SJCRH30 (cell line): ENCODE results near the gene SCUBE1. TPM values are rescaled to one million over a fixed set of nuclear protein-coding genes. Genes with fewer than 3 reads are reported as not detected.
A peak's percentile ranks its signal among the peaks of the same experiment; 100 is the strongest.

Source experiments
- DNase-seq, 2 experiments: peaks; one replicate each; pipeline ENCODE4 v3.0.0-alpha.2; 2015 to 2020
- H3K27ac ChIP-seq: fragments of 250-450 bp; sonication (Bioruptor Pico); 2 replicates; pipeline ENCODE4 v1.5.1; 2020; ENCODE audit warnings: mild to moderate bottlenecking, moderate library complexity
- H3K27me3 ChIP-seq: fragments of 250-450 bp; sonication (Bioruptor Pico); 2 replicates; pipeline ENCODE4 v1.5.1; 2020; ENCODE audit warnings: mild to moderate bottlenecking, moderate library complexity
- H3K36me3 ChIP-seq: fragments of 250-450 bp; sonication (Bioruptor Pico); 2 replicates; pipeline ENCODE4 v1.5.1; 2020; ENCODE audit warnings: mild to moderate bottlenecking, moderate library complexity
- H3K4me1 ChIP-seq: fragments of 250-450 bp; sonication (Bioruptor Pico); 2 replicates; pipeline ENCODE4 v1.5.1; 2020; ENCODE audit warnings: mild to moderate bottlenecking, moderate library complexity
- H3K4me3 ChIP-seq: fragments of 250-450 bp; sonication (Bioruptor Pico); 2 replicates; pipeline ENCODE4 v1.5.1; 2020; ENCODE audit warnings: mild to moderate bottlenecking, moderate library complexity
- H3K9me3 ChIP-seq: fragments of 250-450 bp; sonication (Bioruptor Pico); replicated peaks from 2 replicates; pipeline ENCODE4 v1.5.1; 2020; ENCODE audit warnings: mild to moderate bottlenecking, moderate library complexity
- total RNA-seq: library from RNA; depleted of rRNA; stranded (reverse); fragments of >200 nt; shearing (Covaris generic); gene quantifications from 2 replicates; pipeline ENCODE4 v1.2.3, GENCODE V29; 2014

Gene SCUBE1
- total RNA-seq, 1 experiment from 2014 or later: 13.7 TPM

DNA sequence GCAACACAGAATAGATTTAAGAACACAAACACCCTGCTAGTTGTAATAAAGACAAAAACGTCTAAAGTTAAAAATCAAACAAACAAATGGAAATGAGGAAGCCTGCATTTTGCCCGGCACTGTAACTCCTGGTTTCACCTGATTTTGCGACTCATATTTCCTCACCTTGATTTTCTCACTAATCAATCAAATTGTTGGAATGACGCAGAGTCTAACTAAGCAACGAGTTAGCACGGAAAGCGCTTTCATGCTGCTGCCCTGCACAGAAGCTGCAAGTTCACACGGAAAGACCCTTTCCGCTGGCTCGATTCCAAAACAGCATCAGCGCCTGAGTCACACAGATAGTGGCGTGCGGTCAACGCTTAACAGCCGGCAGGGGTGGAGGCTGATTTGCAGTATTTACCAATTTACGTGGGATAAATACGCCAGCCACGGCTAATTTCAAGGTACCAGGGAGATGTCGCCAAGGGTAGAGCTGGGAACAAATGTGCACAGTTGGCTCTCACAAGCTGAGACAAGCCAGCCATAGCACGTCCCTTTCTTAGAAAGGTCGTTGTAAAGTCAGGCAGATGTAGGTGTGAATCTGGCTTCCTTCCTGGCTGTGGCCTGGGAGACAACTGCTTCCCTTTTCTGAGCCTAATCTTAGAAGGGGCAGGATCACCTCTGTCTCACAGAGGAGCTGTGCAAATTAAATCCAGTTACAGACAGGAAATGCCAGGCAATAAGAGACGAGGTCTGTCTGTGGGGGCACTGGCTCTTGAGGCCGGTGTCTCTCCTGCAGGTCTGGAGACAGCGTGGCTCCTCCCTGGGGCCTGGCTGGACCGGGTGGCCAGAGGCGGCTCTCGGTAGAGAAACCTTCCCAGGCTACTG lies 79.3 kb downstream of the SCUBE1 start:
- H3K36me3 ChIP-seq: no peaks in the 10 kb centered on the region
- peak; percentile 96 to 98 for DNase-seq
- H3K27ac ChIP-seq: peak overlapping the region; percentile 94
- no peaks in the 10 kb centered on the region for H3K27me3 ChIP-seq
- H3K4me3 ChIP-seq: peak overlapping the region; percentile 28
- peaks cover 55% of the 10 kb centered on the region for H3K4me1 ChIP-seq
- no peaks in the 10 kb centered on the region for H3K9me3 ChIP-seq

DNA sequence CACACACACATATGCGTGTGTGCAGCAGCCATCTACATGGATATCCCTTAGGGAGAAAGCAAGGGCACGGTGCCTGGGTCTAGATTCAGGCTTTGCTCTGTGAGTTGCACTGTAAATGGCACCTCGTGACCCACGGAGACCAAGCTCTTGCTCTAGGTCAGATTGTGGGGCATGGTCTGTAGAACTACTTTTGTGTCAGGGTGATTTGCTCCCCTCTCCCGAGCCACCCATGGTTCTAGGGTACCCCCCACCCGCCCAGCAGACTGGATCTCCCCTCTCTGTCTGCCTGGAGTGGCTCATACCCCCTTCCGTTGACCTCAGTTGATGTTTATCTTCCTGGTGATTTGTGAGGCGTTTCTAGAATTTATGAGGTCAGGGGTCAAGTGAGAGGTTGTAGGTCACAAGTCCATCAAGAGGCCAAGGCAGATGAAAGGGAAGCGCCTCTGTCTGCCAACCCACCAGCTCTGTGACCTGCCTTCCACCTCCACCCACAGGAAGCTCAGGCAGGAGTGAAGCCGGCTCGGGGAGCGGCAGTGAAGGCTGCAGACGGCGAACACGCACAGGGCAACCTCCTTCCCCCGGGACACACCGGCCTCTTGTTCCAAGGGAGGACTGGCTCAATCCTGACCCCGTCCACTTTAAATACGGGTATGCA lies 80.1 kb downstream of the SCUBE1 start:
- Histone ChIP-seq H3K36me3 (no peaks in the 10 kb centered on the region), H3K4me1 (peaks cover 63% of the 10 kb centered on the region), H3K9me3 (no peaks in the 10 kb centered on the region), H3K4me3 (peak overlapping the region; percentile 28), H3K27me3 (no peaks in the 10 kb centered on the region), H3K27ac (peak overlapping the region; percentile 94)
- DNase-seq: peak; percentile 63 to 65

DNA sequence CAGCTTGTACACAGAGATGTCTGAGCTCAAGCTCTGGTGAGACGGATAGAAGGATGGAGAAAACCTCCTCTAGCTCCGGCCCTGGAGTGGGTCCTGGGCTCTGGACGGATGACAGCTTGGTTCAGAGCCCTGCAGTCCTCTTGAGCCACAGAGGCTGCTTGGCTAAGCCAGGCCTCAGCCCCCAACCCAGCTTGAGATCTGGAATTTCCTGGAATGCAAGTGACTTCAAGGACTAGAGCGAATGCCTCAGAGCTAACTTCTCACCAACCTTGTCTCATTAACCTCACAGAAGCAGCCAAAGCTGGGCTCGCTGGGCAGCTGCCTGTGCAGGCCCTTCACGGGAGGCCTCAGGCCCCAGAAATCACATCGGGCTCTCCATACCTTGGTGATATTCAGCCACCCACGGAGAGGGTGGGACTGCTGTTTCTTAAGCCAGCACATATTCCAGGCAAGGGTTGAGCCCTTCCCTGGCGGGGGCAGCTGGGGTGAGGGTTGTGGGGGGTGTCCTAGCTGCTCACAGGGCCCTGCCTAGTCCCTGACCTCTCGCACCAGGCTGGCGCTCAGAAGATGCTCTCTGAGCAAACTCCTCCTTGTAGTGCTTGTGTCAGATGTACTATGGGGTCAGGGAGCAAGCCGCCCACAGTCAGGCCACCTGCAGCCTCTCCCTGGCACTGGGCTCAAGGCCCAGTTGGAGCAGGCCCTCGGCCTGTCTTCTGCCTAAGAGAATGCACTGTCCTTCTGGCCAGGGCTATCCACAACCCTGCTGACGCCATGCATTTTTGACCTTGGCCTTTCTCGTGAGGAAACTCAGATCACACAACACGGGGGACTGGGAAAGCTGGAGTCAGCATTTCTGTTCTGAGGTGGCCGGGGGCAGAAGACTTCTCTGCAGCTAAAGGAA lies 82.6 kb downstream of the SCUBE1 start:
- peak; percentile 39 to 47 for DNase-seq
- H3K36me3 ChIP-seq: no peaks in the 10 kb centered on the region
- no peak overlapping the region for H3K4me3 ChIP-seq
- H3K27ac ChIP-seq: no peak overlapping the region; the same call in 1 of the 2 replicates
- peaks cover 65% of the 10 kb centered on the region for H3K4me1 ChIP-seq
- no peaks in the 10 kb centered on the region for H3K9me3 ChIP-seq
- no peaks in the 10 kb centered on the region for H3K27me3 ChIP-seq

DNA sequence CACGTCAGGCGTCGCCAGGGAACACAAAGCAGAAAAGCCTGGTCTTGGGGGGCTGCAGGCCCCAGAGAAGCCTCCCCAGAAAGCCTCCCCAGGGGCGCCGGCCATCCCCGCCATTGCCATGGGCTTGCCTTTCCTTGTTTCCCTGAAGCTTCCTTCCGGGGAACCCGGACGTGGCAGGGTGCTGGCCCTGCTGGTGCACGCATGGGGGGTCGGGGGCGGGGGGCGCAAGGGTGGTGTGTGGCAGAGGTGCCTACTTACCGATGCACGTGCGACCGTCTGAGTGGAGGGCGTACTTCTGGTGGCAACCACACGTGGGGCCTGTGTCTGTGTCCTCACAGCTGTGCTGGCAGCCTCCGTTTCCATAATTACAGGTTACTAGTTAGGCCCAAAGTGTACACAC lies 85.2 kb downstream of the SCUBE1 start:
- H3K27me3 ChIP-seq: no peaks in the 10 kb centered on the region
- H3K27ac ChIP-seq: peak overlapping the region; percentile 72
- H3K4me3 ChIP-seq: no peak overlapping the region
- no peaks in the 10 kb centered on the region for H3K9me3 ChIP-seq
- no peaks in the 10 kb centered on the region for H3K36me3 ChIP-seq
- no peak for DNase-seq
- H3K4me1 ChIP-seq: peaks cover 41% of the 10 kb centered on the region

DNA sequence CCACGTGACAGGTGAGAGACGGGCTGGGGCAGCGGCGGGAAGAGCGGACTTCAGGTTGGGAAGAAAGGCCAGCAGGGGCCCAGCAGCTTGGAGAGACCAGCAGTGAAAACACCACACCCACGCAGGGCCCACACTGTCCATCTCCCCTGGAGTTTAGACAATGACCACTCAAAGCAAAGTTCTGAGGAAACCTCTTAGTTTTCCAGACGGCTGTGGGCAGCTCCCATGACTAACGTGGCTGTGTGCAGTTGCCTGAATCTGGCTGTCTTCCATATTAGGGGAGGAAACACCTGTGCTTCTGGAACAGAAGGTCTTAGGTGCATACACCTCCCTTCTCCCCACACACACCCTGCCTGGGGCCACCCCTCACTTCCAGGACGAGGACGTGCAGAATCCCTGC lies 85.6 kb downstream of the SCUBE1 start:
- H3K4me3 ChIP-seq: no peak overlapping the region
- H3K36me3 ChIP-seq: no peaks in the 10 kb centered on the region
- DNase-seq: peak; percentile 58 to 73
- H3K4me1 ChIP-seq: peaks cover 38% of the 10 kb centered on the region
- peak overlapping the region; percentile 72 for H3K27ac ChIP-seq
- no peaks in the 10 kb centered on the region for H3K9me3 ChIP-seq
- no peaks in the 10 kb centered on the region for H3K27me3 ChIP-seq

DNA sequence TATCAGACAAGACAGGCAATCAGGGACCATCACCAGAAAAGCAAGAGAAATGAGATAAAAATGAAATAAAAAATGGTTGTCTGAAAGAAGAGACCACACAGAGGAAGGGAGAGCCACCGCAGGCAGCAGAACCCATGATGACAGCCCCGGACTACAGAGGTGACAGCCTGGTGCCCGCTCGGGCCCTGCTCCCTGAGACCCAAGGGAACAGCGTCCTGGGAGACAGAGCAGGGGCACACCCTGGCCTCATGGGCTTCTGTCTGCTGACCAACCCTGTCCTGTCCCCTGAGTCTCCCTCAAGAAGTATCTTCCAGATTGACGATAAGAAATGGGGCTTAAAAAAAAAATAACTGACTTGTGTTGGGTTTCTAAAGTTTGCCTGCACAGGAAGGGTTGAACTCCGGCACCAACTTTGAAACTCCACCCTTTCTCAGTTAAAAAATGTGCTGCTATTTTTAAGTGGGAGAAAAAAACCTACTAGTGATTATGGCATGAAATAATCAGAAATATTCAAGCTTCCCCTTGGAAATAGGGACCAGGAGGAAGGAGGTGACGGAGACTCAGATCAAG lies 86.1 kb downstream of the SCUBE1 start:
- Histone ChIP-seq H3K27ac (peak overlapping the region; percentile 72), H3K27me3 (no peaks in the 10 kb centered on the region), H3K36me3 (no peaks in the 10 kb centered on the region), H3K4me3 (no peak overlapping the region), H3K4me1 (peaks cover 38% of the 10 kb centered on the region), H3K9me3 (no peaks in the 10 kb centered on the region)
- no peak for DNase-seq

DNA sequence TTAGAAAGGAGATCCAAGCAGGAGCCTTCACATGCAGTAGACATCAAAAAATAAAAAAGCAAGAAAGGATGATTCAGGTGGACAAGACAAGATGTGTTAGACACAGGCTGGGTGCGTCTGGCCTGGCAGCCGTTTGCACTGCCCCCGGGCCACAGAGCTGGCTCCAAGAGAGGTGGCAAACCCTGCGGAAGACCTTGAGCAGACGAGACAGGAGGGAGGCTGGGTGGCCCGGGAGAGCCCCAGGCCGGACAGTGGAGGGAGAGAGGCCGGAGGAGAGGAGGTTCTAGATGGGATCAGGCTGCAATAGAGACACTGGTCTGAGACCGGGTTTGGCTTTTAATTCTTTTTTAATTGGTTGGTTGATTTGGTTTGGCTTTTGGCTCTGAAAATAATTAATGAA lies 86.6 kb downstream of the SCUBE1 start:
- no peak for DNase-seq
- Histone ChIP-seq H3K4me3 (no peak overlapping the region), H3K4me1 (peaks cover 38% of the 10 kb centered on the region), H3K27ac (peak overlapping the region; percentile 72; the same call in 1 of the 2 replicates), H3K27me3 (no peaks in the 10 kb centered on the region), H3K9me3 (no peaks in the 10 kb centered on the region), H3K36me3 (no peaks in the 10 kb centered on the region)

DNA sequence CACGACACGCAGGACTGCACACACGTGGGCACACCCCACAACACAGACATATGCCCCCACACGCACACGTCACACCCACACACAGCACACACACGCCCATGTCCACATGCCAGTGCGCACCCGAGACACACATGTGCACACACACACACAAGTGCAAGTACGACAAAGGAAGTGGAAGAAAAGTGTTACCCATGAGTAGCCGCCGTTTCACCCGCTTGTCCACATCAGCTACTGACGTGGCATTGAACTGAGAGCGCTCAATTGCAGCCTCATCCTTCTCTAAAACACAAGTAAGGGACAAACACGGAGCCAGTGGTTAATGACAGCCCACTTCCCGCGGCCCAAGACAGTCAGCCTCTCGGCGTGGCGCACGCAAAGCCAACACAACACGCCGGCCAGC lies 87.9 kb downstream of the SCUBE1 start:
- Histone ChIP-seq H3K27me3 (no peaks in the 10 kb centered on the region), H3K27ac (no peak overlapping the region)
- no peak for DNase-seq

DNA sequence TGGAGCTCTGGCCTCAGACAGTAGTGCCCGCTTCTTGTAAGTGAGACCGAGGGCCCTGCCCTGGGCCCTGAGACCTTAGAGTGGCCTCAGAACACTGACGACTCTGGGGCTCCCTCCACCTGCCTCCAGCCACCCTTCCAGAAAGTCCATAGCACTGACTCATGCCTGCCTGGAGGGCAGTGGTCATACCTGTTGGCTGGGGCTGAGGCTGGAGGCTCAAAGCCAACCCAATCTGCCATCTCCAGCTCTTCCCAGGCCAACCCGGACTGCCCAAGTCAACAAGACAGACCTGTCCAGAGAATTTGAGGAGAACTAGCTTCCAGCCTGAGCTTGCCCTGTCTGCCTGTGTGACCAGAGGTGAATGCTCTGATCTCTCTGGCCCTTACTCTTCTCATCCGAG lies 89.3 kb downstream of the SCUBE1 start:
- DNase-seq: no peak
- Histone ChIP-seq H3K4me3 (no peak overlapping the region), H3K36me3 (no peaks in the 10 kb centered on the region), H3K27me3 (no peaks in the 10 kb centered on the region), H3K27ac (no peak overlapping the region), H3K9me3 (no peaks in the 10 kb centered on the region), H3K4me1 (peaks cover 20% of the 10 kb centered on the region)

More for the DNA sequence above, 87.9 kb downstream of the SCUBE1 start:
- H3K36me3 ChIP-seq: no peaks in the 10 kb centered on the region
- H3K9me3 ChIP-seq: no peaks in the 10 kb centered on the region
- H3K4me3 ChIP-seq: no peak overlapping the region
- peaks cover 33% of the 10 kb centered on the region for H3K4me1 ChIP-seq

DNA sequence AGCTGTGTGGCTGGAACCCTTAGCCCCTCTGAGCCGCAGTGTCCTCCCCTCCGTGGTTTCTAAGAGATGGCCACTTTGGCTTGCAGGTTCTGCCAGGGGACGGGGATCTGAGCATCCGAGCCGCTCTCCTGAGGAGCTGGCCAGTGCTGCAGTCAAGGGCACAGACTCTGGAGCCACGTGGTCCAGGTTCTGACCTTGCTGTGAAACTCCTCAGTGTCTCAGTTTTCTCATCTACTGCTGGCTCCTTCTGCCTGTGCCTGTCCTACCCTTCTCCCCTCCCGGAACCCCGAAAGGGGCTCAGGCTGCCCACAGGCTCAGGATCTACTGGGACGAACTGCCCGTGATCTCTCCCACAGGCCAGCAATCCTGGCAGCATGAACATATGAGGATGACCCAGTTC lies 90.9 kb downstream of the SCUBE1 start:
- H3K27me3 ChIP-seq: no peaks in the 10 kb centered on the region
- peaks cover 5% of the 10 kb centered on the region for H3K4me1 ChIP-seq
- DNase-seq: no peak
- no peak overlapping the region for H3K27ac ChIP-seq
- no peaks in the 10 kb centered on the region for H3K36me3 ChIP-seq
- H3K9me3 ChIP-seq: no peaks in the 10 kb centered on the region
- H3K4me3 ChIP-seq: no peak overlapping the region

DNA sequence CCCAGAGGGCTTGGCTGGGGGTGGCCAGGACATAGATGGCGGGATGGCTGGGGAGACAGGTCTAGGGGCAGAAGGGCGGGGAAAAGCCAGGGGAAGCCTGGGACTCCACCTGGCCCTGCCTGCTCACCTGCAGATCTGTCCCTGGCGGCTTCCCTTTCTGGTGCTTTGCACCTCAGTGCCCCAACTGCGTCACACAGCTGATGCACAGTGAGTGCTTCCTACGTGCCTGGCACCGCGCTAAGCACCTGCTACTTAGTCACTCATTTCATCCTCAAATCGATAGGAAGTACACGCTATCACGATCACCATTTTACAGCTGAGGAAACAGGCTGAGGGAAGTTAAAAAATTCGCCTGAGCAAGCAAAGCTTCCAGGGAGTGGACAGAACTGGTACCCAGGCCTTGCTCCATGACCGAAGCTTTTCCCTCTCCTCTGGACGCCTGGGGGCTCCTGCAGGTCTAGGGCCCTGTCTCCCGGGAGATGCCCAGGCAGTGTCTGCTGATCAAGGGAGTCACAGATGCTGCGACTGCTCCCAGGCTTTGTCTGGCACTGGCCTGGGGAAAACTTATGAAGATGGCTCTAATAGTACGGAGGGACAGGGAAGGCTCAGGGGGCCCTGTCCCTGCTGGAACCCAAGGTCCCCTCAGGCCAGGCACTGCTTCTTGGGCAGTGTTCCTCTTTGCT lies 93.2 kb downstream of the SCUBE1 start:
- Histone ChIP-seq H3K36me3 (no peaks in the 10 kb centered on the region), H3K9me3 (no peaks in the 10 kb centered on the region), H3K27me3 (no peaks in the 10 kb centered on the region)

DNA sequence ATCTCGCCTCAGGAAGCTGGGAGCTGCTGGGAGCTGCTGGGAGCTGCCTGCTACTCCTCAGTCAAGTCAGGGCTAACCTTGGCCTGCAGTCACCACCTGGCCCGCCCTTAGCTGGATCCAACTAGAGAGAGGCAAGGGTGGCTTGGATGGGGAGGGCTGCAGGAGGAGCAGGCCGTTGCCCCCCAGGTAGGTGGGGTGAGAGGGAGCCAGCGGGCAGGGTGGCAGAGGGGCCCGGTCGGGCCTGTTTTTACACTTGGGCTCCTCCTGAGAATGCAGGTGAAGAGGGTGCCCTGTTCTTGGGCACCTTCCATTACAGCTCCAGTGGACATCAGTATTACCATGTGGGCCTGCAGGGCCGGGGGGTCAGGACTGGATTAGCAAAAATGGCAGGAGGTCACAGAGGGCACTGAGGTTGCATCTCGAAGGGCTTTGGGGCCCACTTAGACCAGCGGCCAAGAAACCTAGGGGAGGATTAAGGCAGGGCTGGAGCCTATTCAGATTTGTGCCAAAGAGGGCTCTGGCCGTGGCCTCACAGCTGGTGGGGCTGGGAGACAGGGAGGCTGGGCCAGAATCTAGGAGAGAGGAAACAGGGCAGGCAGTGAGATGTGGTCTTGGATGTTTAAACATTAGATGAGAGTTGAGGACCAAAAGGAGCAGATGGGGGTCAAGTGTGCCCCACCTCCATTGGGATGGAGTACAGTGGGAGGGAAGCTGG lies 95.5 kb downstream of the SCUBE1 start:
- DNase-seq: no peak
- H3K4me1 ChIP-seq: peaks cover 13% of the 10 kb centered on the region; the same call in 1 of the 2 replicates
- no peak overlapping the region for H3K27ac ChIP-seq
- no peaks in the 10 kb centered on the region for H3K27me3 ChIP-seq
- H3K9me3 ChIP-seq: no peaks in the 10 kb centered on the region
- H3K4me3 ChIP-seq: no peak overlapping the region
- no peaks in the 10 kb centered on the region for H3K36me3 ChIP-seq

More for the DNA sequence above, 93.2 kb downstream of the SCUBE1 start:
- no peaks in the 10 kb centered on the region for H3K4me1 ChIP-seq
- H3K27ac ChIP-seq: no peak overlapping the region
- no peak for DNase-seq
- no peak overlapping the region for H3K4me3 ChIP-seq

DNA sequence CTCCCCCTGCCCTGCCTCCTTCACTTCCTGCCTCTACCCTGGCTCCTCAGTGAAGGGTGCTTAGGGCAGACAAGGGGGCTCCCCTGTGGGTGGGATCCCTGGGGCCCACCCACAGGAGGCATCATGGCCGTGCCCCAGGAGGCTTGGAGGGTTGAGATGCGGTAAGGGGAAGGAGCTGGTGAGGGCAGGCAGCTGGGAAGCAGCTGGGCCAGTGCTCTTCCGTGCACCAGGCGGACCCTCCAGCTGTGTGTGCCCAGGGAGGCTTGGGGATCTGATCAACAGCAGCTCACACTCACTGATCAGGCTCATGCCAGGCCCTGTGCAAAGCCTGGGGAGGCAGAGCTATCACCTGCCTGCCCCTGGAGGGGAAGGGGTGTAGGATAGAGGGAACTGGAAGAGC lies 97.0 kb downstream of the SCUBE1 start:
- Histone ChIP-seq H3K4me3 (no peak overlapping the region), H3K36me3 (no peaks in the 10 kb centered on the region), H3K4me1 (peaks cover 20% of the 10 kb centered on the region; the same call in 1 of the 2 replicates), H3K27ac (no peak overlapping the region), H3K9me3 (no peaks in the 10 kb centered on the region), H3K27me3 (no peaks in the 10 kb centered on the region)
- DNase-seq: no peak
